MCF 10A (cell line): ENCODE results near the gene IFI27L2. TPM values are rescaled to one million over a fixed set of nuclear protein-coding genes. Genes with fewer than 3 reads are reported as not detected.
A peak's percentile ranks its signal among the peaks of the same experiment; 100 is the strongest.

Experiments used
- BruUV-seq: library from RNA; stranded (reverse); fragments of 400-500 nt; replicated peaks from 2 replicates; lab custom pipeline; 2021; lab: Mats Ljungman, UMichigan
- CTCF ChIA-PET: fragments of 300-600 bp; sonication (Branson Sonifier 250); formaldehyde crosslinking; extraction: SDS; loops from one replicate; lab custom pipeline; 2021; ENCODE audit warnings: antibody characterized with exemption, inconsistent platforms; lab: Yijun Ruan, JAX
- POLR2A ChIA-PET: fragments of 300-600, 350-650 bp; sonication (Branson Sonifier 250); formaldehyde crosslinking; extraction: SDS; loops from one replicate; lab custom pipeline; 2020; ENCODE audit warnings: antibody characterized with exemption, inconsistent platforms; lab: Yijun Ruan, JAX
- DNase-seq: peaks from one replicate; pipeline ENCODE4 v3.0.0-alpha.2; 2018; ENCODE audit not compliant: unreplicated experiment
- H3K27ac Mint-ChIP-seq: one replicate; pipeline ENCODE4 v1.8.0; 2022; ENCODE audit warnings: mild to moderate bottlenecking, low read depth, mixed read lengths; ENCODE audit not compliant: unreplicated experiment
- H3K27me3 Mint-ChIP-seq: one replicate; pipeline ENCODE4 v1.8.0; 2022; ENCODE audit warnings: mixed read lengths; ENCODE audit not compliant: insufficient read depth, unreplicated experiment
- H3K36me3 Mint-ChIP-seq: one replicate; pipeline ENCODE4 v1.8.0; 2022; ENCODE audit warnings: mild to moderate bottlenecking, moderate library complexity, mixed read lengths; ENCODE audit not compliant: insufficient read depth, unreplicated experiment
- H3K4me1 Mint-ChIP-seq: one replicate; pipeline ENCODE4 v1.8.0; 2022; ENCODE audit warnings: mixed read lengths; ENCODE audit not compliant: insufficient read depth, unreplicated experiment
- H3K4me3 Mint-ChIP-seq: one replicate; pipeline ENCODE4 v1.8.0; 2022; ENCODE audit warnings: mild to moderate bottlenecking, moderate library complexity, mixed read lengths; ENCODE audit not compliant: unreplicated experiment
- H3K9me3 Mint-ChIP-seq: one replicate; pipeline ENCODE4 v1.8.0; 2022; ENCODE audit warnings: mixed read lengths; ENCODE audit not compliant: unreplicated experiment
- CTCF ChIP-seq: fragments of 200-600 bp; IDR thresholded peaks from one replicate; pipeline ENCODE4 v1.8.0; 2022; ENCODE audit warnings: antibody characterized with exemption, mild to moderate bottlenecking; ENCODE audit not compliant: unreplicated experiment
- intact Hi-C: fragments of 100-400 bp; cut with micrococcal nuclease; formaldehyde crosslinking; loops from 2 replicates; pipeline ENCODE4 v1.14.1; 2022
- total RNA-seq: library from RNA; stranded (reverse); gene quantifications from 2 replicates; pipeline ENCODE4 v1.2.3, GENCODE V29; 2022

Gene IFI27L2
- total RNA-seq, 1 experiment from 2014 or later = 44.3 TPM

DNA sequence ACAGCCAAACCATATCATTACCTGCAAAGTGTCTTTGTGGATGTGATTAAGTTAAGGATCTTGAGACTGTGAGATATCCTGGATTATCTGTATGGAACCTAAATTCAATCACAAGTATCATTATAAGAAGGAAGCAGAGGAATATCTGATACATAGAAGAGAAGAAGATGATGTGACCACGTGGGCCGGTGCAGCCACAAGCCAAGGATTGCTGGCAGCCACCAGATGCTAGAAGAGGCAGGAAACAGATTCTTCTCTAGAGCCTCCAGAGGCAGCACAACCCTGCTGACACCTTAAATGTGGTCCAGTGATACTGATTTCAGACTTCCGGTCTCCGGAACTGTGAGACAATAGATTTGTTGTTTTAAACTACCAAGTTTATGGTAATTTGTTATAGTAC lies 6.1 kb upstream of the IFI27L2 start:
- ChIA-PET POLR2A (no interaction called here), CTCF (interaction anchor here (0.6 kb wide), 1 partner anchor 58 kb away, joined by 3 read pairs; no protein-coding TSS in a partner anchor)
- Mint-ChIP-seq H3K36me3 (no peaks in the 10 kb centered on the region), H3K4me3 (no peak overlapping the region), H3K9me3 (peaks cover 9% of the 10 kb centered on the region), H3K27me3 (no peaks in the 10 kb centered on the region), H3K4me1 (no peaks in the 10 kb centered on the region), H3K27ac (no peak overlapping the region)
- intact Hi-C loops = loop anchor here (5.0 to 10.0 kb wide), 3 partner anchors 83 to 549 kb away; no protein-coding TSS in a partner anchor
- TF ChIP-seq CTCF = no peak
- no TSS peak for BruUV-seq
- DNase-seq = no peak

DNA sequence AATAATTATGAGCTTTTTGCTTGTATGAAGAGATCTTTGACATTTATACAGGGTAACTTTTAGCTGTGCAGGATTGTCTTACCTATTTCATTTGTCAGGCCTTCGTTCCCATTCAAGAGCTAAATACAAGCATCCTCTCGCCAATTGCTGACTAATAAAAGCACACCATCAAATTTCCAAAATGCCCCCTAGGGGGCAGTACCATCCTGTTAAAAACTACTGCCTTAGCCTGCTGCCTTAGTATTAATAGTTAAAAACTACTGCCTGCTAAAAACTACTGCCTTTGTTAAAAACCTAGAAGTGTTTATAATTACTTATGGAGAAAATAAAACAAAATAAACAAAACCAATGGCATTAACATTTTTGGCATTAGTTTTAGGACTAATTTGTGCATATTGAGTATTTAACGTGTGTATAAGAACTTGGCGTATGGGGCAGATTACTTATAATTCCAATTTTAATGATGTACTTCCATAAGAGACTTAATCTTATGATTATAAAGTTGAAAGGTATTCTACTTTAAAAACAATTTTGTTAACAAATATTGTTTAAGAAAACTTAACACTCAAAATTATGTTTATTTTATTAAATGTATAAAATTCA lies 3.0 kb upstream of the IFI27L2 start:
- no peak overlapping the region for H3K4me3 Mint-ChIP-seq
- peak; percentile 81 for DNase-seq
- peak; percentile 77 for TF ChIP-seq CTCF
- ChIA-PET CTCF (interaction anchor here (0.6 to 3.6 kb wide), 38 partner anchors 10 to 961 kb away, joined by 3 to 38 read pairs (median 4); partner anchors contain the start of genes IFI27 and PPP4R4), POLR2A (interaction anchor here (0.7 to 1.0 kb wide), 4 partner anchors 36 to 107 kb away, joined by 3 to 10 read pairs (median 3); partner anchors contain the start of genes DDX24 and IFI27L1)
- intact Hi-C loops = loop anchor here (1.0 to 10.0 kb wide), 2 partner anchors 354 to 552 kb away; no protein-coding TSS in a partner anchor
- BruUV-seq = no TSS peak
- H3K27me3 Mint-ChIP-seq = no peaks in the 10 kb centered on the region
- no peaks in the 10 kb centered on the region for H3K36me3 Mint-ChIP-seq
- no peak overlapping the region for H3K27ac Mint-ChIP-seq
- H3K9me3 Mint-ChIP-seq = peaks cover 9% of the 10 kb centered on the region
- peaks cover 9% of the 10 kb centered on the region for H3K4me1 Mint-ChIP-seq

- H3K4me3 Mint-ChIP-seq = peak overlapping the region; percentile 80
- no peak for TF ChIP-seq CTCF
- H3K9me3 Mint-ChIP-seq = no peaks in the 10 kb centered on the region
- ChIA-PET POLR2A (interaction anchor here (0.6 to 4.4 kb wide), 9 partner anchors 15 to 992 kb away, joined by 3 to 31 read pairs (median 3); partner anchors contain the start of genes DDX24, IFI27 and IFI27L1), CTCF (interaction anchor here (0.6 to 3.6 kb wide), 8 partner anchors 12 to 284 kb away, joined by 3 to 34 read pairs (median 5); no protein-coding TSS in a partner anchor)
- intact Hi-C loops = loop anchor here (1.0 to 10.0 kb wide), 2 partner anchors 94 to 555 kb away; no protein-coding TSS in a partner anchor
- no peaks in the 10 kb centered on the region for H3K36me3 Mint-ChIP-seq
- peaks cover 9% of the 10 kb centered on the region for H3K4me1 Mint-ChIP-seq
- BruUV-seq = no TSS peak
- peak; percentile 75 for DNase-seq
- no peaks in the 10 kb centered on the region for H3K27me3 Mint-ChIP-seq
- H3K27ac Mint-ChIP-seq = peak overlapping the region; percentile 43
Measured at GRCh38 chr14:94129758-94130414, 482 bp upstream of the IFI27L2 start.
